Esophagus mucosa (tissue), 1 donor: ENCODE results near the gene CFAP126. TPM values are rescaled to one million over a fixed set of nuclear protein-coding genes. Genes with fewer than 3 reads are reported as not detected.
"Not testable (repeated sequence)": the region's sequence is repeated elsewhere in the genome, so short reads cannot be mapped to it uniquely, and the experiment has no call there.

ENCODE experiments used
- ATAC-seq: fragments of 200-7000 bp; cut with Tn5 transposase; one replicate; pipeline ENCODE4 v1.9.1; 2020
- total RNA-seq: library from RNA; stranded (reverse); gene quantifications from one replicate; pipeline ENCODE4 v1.2.4, GENCODE V29; 2023
- donor health status: DM: yes; HTN: yes; CAD: no.

CFAP126 gene
- total RNA-seq, 1 donor from 2014 or later = not detected

- ATAC-seq = no peak
These were observed 11.4 kb upstream of the CFAP126 start for GRCh38 chr1:161379071-161379470.

DNA sequence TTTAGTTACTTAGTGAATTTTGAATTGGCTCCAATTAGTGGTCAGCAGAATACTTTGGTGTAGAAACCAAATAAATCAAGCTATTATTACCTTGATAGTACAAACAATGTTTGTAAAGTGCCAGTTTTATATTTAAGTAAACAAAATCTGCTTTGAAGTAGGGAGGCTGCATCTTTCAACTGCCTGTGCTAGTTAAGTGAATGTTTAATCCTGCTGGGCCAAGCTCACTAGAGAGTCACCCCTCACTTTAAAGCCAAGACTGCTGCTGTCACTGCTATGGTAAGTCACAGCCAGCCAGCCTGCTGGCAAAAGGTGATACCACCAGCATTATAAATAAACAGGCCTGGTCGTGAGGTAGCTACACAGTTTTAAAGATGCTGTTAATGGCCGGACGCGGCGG lies 10.3 kb upstream of the CFAP126 start:
- no peak for ATAC-seq

- ATAC-seq = no peak
These were observed 6.7 kb upstream of the CFAP126 start for GRCh38 chr1:161374373-161374772.

- no peak for ATAC-seq
These were observed 5.8 kb upstream of the CFAP126 start for GRCh38 chr1:161373442-161373841.

DNA sequence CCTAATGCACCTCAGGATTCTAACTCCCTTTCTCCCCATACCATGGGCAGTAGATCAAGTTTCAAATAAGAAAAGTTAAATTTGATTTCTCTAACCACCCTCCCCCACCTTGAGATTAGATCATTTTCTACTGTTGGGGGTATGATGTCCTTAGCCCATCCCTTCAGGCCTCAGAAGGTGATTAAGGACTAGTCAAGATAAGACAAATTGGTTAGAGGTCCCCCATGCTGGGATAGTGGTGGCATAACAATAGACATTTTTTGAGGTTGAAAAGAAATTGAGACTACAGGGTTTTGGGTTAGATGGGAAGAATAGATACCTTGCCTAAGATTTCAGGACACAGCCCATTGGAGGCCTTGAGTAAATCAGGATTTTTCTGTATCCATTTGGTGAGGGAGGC lies 2.5 kb downstream of the CFAP126 start:
- ATAC-seq = no peak

GRCh38 chr1:161364332-161364731 lies 3.3 kb downstream of the CFAP126 start:
- ATAC-seq = no peak

DNA sequence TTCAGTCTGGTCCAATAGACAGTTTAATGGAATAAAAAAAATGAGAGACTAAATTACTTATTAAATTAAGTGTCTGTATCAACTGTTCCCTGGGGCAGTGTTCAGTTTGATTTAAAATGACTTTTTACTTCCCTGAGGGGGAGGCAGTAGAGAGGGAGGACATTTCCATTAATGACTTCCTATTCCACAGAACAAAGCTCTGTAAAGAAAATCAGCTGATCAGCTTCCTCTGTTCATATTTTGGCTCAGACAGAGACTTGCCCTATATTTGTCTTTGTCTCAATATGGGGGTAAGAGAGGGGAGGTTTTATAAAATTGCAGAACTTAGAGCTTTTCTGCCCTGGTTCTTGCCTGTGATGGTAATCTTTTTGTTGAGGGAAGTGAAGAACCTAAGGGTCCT lies 8.4 kb downstream of the CFAP126 start:
- ATAC-seq = peak; percentile 37

- ATAC-seq = peak; percentile 75
These were observed 10.6 kb downstream of the CFAP126 start for GRCh38 chr1:161357073-161357472.

GRCh38 chr1:161351482-161351881 lies 16.2 kb downstream of the CFAP126 start:
- no peak for ATAC-seq

DNA sequence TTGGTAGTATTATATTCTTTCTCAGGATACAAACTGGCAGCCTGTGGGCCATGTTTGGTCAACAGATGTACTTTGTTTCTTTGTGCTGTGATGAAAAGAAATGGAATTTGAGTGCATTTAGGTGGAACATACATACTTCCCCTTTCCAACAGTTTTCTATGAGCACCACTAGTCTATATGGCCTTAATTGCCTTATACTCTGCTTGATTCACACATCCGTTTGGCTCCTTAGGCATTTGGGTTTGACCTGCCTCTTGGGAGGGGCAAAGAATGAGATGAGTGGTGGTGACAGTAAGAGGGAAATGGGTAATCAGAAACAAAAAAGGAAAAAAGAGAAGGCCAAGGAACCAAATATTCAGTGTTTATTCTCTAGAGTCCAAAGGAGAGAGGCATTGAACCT lies 17.0 kb downstream of the CFAP126 start:
- ATAC-seq = no peak

- no peak for ATAC-seq
These were observed 24.9 kb downstream of the CFAP126 start for GRCh38 chr1:161342821-161343220.

- ATAC-seq = no peak
These were observed 25.5 kb downstream of the CFAP126 start for GRCh38 chr1:161342177-161342576.

DNA sequence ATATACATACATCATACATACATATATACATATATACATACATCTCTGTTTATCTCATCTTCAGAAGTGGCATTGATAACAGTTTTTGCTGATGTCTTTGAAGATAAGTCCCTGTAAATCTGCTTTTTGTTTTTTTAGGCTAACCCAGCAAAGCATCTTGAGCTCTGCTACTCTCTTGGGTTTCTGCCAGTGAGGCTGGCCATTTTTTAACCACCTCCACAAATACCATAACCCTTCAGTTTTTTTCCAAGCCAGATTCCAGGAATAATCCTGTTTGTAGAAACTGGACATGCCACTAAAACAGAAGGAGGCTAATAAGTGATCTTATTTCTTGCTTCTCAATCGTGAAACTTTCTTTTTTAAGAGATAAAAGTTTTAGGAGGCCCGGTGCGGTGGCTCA lies 31.9 kb downstream of the CFAP126 start:
- ATAC-seq = no peak

DNA sequence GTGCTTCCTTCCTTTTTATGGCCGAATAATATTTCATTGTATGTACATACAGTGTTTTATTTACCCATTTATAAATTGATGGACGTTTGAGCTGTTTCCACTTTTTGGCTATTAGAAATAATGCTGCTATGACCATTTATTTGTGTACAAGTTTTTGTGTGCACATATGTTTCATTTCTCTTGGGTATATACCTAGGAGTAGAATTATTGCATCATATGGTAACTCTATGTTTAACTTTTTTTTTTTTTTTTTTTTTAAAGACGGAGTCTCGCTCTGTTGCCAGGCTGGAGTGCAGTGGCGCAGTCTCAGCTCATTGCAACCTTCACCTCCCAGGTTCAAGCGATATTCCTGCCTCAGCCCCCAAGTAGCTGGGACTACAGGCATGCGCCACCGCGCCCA lies 34.5 kb downstream of the CFAP126 start:
- no peak for ATAC-seq

DNA sequence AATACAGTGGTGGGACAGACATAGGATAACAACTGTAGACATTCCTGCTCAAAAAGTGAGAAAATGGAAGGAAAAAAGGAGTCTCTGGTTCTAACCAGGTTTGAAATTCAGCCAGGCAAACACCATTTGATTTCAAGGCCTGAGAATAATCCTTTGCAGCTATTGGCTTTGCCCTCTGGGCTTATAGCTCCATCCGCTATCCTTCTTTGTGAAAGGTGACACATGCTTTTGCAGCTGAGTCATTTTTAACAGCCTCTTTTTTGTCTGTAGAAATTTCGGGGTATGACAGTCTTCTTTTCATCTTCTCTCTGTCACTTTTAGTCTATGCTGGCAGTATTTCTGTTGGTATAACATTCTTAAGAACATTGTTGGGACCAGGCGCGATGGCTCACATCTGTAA lies 37.3 kb downstream of the CFAP126 start:
- peak; percentile 37 for ATAC-seq

DNA sequence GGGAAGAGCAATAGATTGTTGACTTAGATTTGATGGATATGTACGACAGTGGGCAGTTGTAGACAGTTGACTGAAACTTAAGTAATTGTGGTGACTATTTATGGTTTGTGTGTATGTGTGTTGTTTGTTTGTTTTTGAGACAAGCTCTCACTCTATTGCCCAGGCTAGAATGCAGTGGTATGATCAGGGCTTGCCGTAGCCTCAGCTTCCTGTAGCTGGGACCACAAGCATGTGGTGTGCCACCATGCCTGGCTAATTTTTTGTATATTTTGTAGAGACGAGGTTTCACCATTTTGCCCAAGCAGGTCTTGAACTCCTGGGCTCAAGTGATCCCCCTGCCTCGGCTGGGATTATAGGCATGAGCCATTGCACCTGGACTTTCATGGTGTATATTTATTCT lies 43.7 kb downstream of the CFAP126 start:
- ATAC-seq = no peak

DNA sequence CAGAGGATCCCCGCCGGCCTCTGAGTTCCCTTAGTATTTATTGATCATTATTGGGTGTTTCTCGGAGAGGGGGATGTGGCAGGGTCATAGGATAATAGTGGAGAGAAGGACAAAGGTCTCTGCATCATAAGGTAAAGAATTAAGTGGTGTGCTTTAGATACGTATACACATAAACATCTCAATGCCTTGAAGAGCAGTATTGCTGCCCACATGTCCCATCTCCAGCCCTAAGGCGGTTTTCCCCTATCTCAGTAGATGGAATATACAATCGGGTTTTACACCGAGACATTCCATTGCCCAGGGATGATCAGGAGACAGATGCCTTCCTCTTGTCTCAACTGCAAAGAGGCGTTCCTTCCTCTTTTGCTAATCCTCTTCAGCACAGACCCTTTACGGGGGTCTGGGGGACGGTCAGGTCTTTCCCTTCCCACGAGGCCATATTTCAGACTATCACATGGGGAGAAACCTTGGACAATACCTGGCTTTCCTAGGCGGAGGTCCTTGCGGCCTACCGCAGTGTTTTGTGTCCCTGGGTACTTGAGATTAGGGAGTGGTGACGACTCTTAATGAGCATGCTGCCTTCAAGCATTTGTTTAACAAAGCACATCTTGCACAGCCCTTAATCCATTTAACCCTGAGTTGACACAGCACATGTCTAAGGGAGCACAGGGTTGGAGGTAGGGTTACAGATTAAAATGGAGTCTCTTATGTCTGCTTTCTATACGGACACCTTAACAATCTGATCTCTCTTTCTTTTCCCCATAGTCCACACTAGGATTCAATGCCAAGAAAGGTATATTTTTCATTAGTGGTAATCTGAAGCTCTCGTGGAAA lies 51.6 kb downstream of the CFAP126 start:
- not testable (repeated sequence) for ATAC-seq

Other genes with a start within 250 kb of the CFAP126 start
- gene PFDN2, start 249.8 kb downstream of the CFAP126 start, total RNA-seq = 46.2 TPM
- gene NIT1, start 249.8 kb downstream of the CFAP126 start, total RNA-seq = 26.4 TPM
- gene DEDD, start 235.2 kb downstream of the CFAP126 start, total RNA-seq = 24.9 TPM
- 76.7 TPM for gene UFC1, start 213.9 kb downstream of the CFAP126 start, total RNA-seq
- 15.6 TPM for gene USP21, start 208.4 kb downstream of the CFAP126 start, total RNA-seq
- gene PPOX, start 201.4 kb downstream of the CFAP126 start, total RNA-seq = 10.4 TPM
- gene B4GALT3, start 190.4 kb downstream of the CFAP126 start, total RNA-seq = 17.7 TPM
- gene ADAMTS4, start 168.8 kb downstream of the CFAP126 start, total RNA-seq = 1.3 TPM
- gene NDUFS2, start 165.5 kb downstream of the CFAP126 start, total RNA-seq = 56.4 TPM
- 0.76 TPM for gene FCER1G, start 152.6 kb downstream of the CFAP126 start, total RNA-seq
- not detected for gene APOA2, start 144.2 kb downstream of the CFAP126 start, total RNA-seq
- 11.4 TPM for gene TOMM40L, start 141.8 kb downstream of the CFAP126 start, total RNA-seq
- not detected for gene NR1I3, start 129.7 kb downstream of the CFAP126 start, total RNA-seq
- 29.3 TPM for gene PCP4L1, start 109.1 kb downstream of the CFAP126 start, total RNA-seq
- gene MPZ, start 57.9 kb downstream of the CFAP126 start, total RNA-seq = 1.4 TPM
- gene SDHC, start 53.5 kb downstream of the CFAP126 start, total RNA-seq = 185 TPM
- 3.1 TPM for gene FCGR2A, start 137.6 kb upstream of the CFAP126 start, total RNA-seq
- 1.4 TPM for gene HSPA6, start 156.7 kb upstream of the CFAP126 start, total RNA-seq
- 1.00 TPM for gene FCGR3A, start 181.9 kb upstream of the CFAP126 start, total RNA-seq